HG03095 (cell line): Measurements from ENCODE around the gene PRDX5.

Experiments
- ATAC-seq: cut with Tn5 transposase; IDR thresholded peaks from one replicate; pipeline ENCODE4 v1.9.1; 2021; ENCODE audit warnings: moderate library complexity; ENCODE audit not compliant: unreplicated experiment

Gene PRDX5

DNA sequence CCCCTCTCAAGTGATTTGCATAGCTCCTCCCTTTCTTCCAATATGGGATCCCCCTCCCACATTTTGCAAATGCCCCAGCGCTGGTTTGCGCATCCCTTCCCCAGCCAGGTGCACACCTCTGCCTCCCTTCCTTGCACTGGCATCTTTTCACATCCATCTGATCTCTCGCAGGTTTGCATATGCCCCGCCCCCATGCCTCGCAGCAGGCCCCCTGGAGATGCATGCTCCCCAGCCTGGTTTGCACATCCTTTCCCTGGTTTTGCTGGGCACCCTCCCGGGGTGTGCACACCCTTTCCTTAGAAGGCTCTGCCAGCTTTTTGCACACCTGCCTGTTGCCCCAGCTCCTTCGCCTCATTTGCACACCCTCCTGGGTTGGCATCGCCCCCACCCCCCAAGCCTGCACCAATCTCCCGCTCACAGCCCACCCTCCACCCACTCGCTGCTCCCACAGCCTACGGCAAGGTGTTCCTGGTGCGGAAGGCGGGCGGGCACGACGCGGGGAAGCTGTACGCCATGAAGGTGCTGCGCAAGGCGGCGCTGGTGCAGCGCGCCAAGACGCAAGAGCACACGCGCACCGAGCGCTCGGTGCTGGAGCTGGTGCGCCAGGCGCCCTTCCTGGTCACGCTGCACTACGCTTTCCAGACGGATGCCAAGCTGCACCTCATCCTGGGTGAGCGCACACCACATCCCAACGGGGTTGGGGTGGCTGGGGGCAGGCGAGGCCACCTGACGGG is 42.0 kb downstream of the PRDX5 start:
- no peak for ATAC-seq

DNA sequence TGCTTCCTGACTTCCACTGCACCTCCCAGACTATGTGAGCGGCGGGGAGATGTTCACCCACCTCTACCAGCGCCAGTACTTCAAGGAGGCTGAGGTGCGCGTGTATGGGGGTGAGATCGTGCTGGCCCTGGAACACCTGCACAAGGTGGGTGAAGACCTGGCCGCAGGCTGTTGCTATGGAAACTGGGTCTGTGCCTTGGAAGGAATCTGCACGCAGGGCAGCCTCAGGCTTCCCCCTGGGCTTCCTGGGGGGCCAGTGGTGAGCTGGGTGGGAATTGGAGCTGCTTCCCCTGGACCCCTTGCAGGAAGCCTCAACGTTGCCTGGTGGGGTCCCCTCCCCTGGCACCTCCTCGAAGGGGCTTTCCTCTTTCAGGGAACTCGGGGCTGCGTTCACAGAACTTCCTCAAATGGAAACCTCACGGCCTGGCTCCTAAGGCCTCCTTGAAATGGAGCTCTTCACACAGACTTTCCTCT is 42.6 kb downstream of the PRDX5 start:
- ATAC-seq = no peak

DNA sequence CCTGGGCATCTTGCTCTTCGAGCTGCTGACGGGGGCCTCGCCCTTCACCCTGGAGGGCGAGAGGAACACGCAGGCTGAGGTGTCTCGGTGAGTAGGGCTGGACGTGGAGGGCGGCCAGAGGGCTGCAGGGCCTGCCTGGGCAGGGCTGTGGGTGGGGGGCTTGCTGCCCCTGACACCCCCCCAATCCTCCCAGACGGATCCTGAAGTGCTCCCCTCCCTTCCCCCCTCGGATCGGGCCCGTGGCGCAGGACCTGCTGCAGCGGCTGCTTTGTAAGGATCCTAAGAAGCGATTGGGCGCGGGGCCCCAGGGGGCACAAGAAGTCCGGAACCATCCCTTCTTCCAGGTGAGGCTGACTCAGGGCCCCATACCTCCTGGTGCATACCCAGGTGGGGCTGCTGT is 43.7 kb downstream of the PRDX5 start:
- no peak for ATAC-seq

- no peak for ATAC-seq
These were observed 44.4 kb downstream of the PRDX5 start for GRCh38 chr11:64362339-64362738.

- ATAC-seq = no peak
These were observed 46.5 kb downstream of the PRDX5 start for GRCh38 chr11:64364435-64364834.

DNA sequence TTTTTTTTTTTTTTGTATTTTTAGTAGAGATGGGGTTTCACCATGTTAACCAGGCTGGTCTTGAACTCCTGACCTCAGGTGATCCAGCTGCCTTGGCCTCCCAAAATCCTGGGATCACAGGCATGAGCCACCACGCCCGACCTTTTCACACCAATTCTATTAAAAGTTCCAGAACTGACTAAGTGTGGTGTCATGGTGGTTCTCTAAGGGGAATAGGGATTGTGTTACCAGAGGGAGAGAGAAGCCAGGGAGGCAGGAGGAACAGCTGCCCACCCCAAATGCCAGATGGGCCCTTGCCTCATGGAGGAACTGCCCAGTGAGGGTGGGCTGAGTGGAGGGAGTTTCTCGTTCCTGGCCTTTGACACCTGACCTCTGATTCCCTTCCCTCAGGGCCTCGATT is 47.0 kb downstream of the PRDX5 start:
- ATAC-seq = no peak

GRCh38 chr11:64366751-64367150 is 48.8 kb downstream of the PRDX5 start:
- ATAC-seq = no peak

GRCh38 chr11:64367931-64368672 is 50.2 kb downstream of the PRDX5 start:
- no peak for ATAC-seq

GRCh38 chr11:64368673-64369074 is 50.8 kb downstream of the PRDX5 start:
- ATAC-seq = no peak

- no peak for ATAC-seq
These were observed 51.8 kb downstream of the PRDX5 start for GRCh38 chr11:64369440-64370421.

DNA sequence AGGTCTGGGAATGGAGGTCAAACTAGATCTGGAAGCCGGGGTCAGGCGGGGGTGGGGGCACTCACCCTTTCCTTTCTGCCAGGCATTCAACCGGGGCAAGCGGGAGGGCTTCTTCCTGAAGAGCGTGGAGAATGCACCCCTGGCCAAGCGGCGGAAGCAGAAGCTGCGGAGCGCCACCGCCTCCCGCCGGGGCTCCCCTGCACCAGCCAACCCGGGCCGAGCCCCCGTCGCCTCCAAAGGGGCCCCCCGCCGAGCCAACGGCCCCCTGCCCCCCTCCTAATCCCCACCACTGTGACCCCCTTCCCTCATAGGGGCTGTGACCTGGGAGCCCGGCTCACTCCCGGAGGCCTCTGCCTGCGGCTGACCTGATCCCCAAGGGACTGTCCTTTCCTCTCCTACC is 53.3 kb downstream of the PRDX5 start:
- ATAC-seq = no peak
